ENCODE measurements around the gene TCF4.
A peak's percentile ranks its signal among the peaks of the same experiment; 100 is the strongest.

Gene TCF4

GRCh38 chr18:55300421-55300935, 287.5 kb downstream of the TCF4 start:
- H3K27ac ChIP-seq = no peak overlapping the region
- TF ChIP-seq CTCF (IDR thresholded peaks at IDR 0.05) = no peak
- H3K4me3 ChIP-seq = no peak overlapping the region
- DNase-seq (ENCODE audit: low spot score) = no peak

- Histone ChIP-seq H3K4me3 (no peak overlapping the region), H3K27ac (no peak overlapping the region)
- TF ChIP-seq CTCF (IDR thresholded peaks at IDR 0.05) = no peak
- no peak for DNase-seq (ENCODE audit: low spot score)
Observed at GRCh38 chr18:55296778-55297177, 291.2 kb downstream of the TCF4 start.

GRCh38 chr18:55296115-55296514, 291.9 kb downstream of the TCF4 start:
- Histone ChIP-seq H3K4me3 (no peak overlapping the region), H3K27ac (no peak overlapping the region)
- no peak for TF ChIP-seq CTCF (IDR thresholded peaks at IDR 0.05)
- no peak for DNase-seq (ENCODE audit: low spot score)

- no peak for TF ChIP-seq CTCF (IDR thresholded peaks at IDR 0.05)
- H3K27ac ChIP-seq = no peak overlapping the region
- H3K4me3 ChIP-seq = no peak overlapping the region
- DNase-seq (ENCODE audit: low spot score) = no peak
Observed at GRCh38 chr18:55290898-55291297, 297.1 kb downstream of the TCF4 start.

GRCh38 chr18:55289775-55290174, 298.2 kb downstream of the TCF4 start:
- DNase-seq (ENCODE audit: low spot score) = no peak
- no peak overlapping the region for H3K27ac ChIP-seq
- TF ChIP-seq CTCF (IDR thresholded peaks at IDR 0.05) = no peak
- H3K4me3 ChIP-seq = no peak overlapping the region

GRCh38 chr18:55289048-55289447, 298.9 kb downstream of the TCF4 start:
- TF ChIP-seq CTCF (IDR thresholded peaks at IDR 0.05) = no peak
- Histone ChIP-seq H3K27ac (no peak overlapping the region), H3K4me3 (no peak overlapping the region)
- no peak for DNase-seq (ENCODE audit: low spot score)

- Histone ChIP-seq H3K27ac (peak overlapping the region in 1 of 2 donors; percentile 7), H3K4me3 (no peak overlapping the region)
- TF ChIP-seq CTCF (IDR thresholded peaks at IDR 0.05) = no peak
- DNase-seq (ENCODE audit: low spot score) = no peak
Observed at GRCh38 chr18:55287935-55288868, 299.8 kb downstream of the TCF4 start.

Measured in coronary artery (tissue), 2 donors.